NCI-H2107 treated with DMSO at 0.1 percent for 48 hours (cell line): ENCODE results near the gene LAMB4.

Experiments used
- DNase-seq: peaks from one replicate; lab custom pipeline; 2025; ENCODE audit not compliant: unreplicated experiment; lab: John Stamatoyannopoulos, UW

Gene LAMB4, protein sequence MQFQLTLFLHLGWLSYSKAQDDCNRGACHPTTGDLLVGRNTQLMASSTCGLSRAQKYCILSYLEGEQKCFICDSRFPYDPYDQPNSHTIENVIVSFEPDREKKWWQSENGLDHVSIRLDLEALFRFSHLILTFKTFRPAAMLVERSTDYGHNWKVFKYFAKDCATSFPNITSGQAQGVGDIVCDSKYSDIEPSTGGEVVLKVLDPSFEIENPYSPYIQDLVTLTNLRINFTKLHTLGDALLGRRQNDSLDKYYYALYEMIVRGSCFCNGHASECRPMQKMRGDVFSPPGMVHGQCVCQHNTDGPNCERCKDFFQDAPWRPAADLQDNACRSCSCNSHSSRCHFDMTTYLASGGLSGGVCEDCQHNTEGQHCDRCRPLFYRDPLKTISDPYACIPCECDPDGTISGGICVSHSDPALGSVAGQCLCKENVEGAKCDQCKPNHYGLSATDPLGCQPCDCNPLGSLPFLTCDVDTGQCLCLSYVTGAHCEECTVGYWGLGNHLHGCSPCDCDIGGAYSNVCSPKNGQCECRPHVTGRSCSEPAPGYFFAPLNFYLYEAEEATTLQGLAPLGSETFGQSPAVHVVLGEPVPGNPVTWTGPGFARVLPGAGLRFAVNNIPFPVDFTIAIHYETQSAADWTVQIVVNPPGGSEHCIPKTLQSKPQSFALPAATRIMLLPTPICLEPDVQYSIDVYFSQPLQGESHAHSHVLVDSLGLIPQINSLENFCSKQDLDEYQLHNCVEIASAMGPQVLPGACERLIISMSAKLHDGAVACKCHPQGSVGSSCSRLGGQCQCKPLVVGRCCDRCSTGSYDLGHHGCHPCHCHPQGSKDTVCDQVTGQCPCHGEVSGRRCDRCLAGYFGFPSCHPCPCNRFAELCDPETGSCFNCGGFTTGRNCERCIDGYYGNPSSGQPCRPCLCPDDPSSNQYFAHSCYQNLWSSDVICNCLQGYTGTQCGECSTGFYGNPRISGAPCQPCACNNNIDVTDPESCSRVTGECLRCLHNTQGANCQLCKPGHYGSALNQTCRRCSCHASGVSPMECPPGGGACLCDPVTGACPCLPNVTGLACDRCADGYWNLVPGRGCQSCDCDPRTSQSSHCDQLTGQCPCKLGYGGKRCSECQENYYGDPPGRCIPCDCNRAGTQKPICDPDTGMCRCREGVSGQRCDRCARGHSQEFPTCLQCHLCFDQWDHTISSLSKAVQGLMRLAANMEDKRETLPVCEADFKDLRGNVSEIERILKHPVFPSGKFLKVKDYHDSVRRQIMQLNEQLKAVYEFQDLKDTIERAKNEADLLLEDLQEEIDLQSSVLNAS (N-terminal part only)

DNA sequence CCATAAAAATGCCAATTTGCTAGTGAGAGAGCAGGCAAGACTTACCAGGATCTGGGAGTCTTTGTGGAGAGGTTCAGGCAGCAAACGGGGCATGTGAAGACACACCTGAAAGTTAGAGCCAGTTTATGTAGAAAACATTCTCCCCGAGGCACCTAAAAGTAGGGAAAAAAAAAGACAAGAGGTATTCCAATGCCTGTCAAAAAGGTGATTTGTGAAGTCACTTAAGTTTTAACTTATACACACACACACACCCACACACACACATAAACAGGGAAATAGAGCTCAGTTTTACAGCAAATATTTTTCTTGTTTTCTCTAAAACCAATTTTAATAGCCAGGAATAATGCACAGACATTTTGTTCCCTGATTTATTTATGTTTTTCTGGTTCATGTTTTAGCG, at the start of gene LAMB4:
Gene LAMB4 (minus strand): TSS at position 101 of the 400 bp plus-strand sequence. CDS start 7,197 bp downstream, outside the sequence.
- no peak for DNase-seq

DNA sequence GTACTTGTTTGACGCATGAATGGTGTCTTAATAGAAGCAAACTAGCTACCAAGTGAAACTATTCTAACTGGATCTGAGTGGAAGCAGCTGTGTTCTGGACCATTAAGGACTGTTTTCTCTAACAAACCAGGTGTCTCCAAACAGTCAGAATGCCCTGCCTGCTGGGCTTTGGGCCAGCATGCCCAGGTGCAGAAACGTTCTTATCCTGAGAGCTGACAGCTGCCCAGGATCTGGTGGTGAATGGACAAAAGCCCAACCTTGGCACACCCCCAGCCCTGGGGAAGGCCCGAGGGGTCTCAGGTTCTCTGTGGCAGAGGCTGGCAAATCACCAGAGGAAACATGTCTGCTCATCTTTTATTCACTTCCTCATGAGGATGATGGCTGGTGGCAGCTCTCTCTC, 48.2 kb upstream of the LAMB4 start:
- peak; percentile 99 for DNase-seq

DNA sequence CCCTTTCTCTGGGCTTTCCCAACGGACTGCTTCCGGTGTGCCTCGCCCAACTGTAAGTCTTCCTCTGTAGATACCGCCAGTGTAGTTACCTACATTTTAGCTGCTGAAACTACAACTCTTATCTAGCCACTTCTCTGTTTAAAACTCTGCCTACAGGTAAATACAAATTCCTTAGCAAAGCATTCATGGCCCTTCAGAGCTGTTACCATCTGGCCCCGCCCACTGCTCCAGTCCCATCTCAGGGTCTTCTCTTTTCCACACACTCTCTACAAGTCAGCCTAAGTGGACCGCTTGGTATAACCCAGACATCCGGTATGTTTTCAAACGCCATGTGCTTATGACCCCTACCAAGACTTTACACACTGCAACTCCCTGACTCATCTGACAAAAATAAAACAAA, 41.0 kb upstream of the LAMB4 start:
- no peak for DNase-seq

DNA sequence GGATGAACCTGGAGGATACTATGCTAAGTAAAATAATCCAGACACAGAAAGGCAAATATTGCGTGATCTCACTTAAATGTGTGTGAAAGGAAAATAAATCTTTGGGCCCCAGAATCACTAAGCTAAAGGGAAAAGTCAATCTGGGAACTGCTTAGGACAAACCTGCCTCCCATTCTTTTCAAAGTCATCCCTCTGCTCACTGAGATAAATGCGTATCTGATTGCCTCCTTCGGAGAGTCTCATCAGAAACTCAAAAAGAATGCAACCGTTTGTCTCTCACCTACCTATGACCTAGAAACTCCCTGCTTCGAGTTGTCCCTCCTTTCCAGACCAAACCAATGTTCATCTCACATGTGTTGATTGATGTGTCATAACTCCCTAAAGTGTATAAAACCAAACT, 40.1 kb upstream of the LAMB4 start:
- DNase-seq: no peak

DNA sequence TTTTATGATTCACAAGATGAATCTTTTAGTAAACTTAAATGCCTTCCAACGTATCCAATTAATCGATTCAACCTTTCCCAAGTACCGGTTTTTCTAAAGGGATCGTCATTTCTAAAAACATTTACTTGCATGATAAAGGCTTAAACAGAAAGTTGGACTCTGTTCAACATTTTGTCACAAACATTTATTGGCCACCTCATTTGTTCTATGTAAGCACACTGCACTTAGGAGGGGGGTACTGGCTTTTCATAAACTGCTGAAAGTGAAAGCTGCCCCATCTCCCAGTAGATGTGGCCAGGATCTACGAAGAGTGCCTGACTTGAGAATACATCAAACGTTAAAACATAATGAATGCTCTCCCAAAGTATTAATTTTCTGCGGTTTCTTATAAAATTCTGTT, 37.3 kb upstream of the LAMB4 start:
- DNase-seq: peak; percentile 53

DNA sequence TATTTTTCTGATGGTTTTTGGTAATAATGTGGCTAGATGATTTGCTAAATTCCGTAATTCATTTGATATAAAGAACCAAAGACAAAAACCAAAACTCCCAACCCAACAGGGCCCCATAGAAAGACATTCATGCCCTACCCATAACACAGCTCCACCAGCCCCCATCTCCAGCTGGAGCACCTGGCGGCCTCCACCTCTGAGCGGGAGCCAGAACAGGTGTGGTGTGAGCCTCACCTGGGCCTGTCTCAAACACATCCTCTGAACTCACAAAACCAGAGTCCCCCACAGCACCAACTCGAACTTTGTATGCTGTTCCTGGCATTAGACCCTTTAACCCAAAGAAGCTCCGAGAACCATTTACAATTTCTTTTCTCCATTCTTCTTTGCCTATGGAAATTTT, 36.5 kb upstream of the LAMB4 start:
- no peak for DNase-seq

DNA sequence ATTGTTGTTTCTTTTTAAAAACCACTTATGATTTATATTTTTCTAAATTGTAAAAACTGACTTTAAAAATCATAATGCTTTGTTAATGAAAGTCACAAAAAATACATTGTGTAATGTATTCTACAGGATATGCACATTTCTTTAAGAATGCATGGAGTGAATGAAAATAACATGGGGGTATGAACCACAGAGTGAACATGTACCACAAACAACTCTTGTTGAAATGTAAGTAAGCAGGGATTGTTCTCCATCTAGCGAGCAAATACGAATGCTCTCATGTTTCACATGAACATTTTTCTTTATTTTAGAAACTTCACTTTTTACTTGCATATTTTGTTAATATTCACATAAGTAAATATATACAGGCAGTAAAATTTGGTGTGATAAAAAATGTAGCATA, 35.6 kb upstream of the LAMB4 start:
- DNase-seq: peak; percentile 8

DNA sequence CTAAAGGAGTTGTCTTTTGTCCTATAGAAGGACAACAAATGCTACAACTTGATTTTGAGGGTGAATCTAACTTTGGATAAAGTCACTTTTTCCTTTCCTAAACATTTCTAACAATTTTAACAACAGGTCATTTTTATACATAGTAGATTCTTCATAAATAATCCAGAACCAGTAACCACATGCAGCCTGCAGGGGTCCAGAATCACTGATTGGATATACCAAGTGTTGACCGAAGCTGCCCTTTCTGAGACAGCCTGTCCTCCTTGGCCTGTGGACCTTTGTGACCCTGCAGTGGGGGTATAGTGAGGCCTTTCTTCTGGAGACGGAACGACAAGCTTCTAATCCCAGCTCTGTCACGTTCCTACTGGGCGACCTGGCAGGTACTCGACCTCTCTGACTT, 34.8 kb upstream of the LAMB4 start:
- no peak for DNase-seq

DNA sequence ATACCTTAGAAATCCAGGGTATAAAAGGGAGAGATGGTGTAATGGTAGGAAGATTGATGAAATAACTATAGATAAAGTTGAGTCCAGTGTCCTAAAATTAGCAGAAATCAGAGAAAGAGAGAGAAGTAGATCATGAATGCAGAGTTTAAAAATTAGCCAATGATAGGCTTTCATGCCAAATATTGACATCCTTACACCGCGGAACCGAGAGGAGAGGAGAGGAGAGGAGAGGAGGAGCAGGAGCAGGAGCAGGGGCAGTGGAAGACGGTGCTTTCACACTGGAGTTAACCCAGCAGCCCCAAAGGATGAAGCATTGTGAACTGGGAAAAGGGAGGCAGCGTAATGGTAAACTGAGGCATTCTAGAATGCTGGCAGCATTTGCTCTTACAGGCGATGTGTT, 34.2 kb upstream of the LAMB4 start:
- DNase-seq: no peak

DNA sequence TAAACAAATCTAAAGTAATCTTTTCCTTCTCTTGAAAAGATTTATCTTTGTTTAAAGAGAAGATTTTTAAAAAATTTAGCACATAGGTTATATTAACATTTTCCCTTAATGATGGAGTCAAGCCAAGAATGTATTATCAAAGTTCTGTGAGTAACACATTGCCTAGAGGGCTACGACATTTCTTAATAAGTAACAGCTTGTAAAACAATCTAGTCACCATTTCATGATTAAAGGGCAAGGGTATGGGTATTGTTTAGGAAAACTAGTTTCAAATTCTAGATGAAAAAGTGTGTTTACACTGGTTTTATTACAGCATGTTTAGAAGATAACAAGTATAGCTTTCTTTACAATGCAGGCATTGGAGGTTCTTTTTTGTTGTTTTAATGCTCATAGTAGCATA, 28.6 kb upstream of the LAMB4 start:
- no peak for DNase-seq

DNA sequence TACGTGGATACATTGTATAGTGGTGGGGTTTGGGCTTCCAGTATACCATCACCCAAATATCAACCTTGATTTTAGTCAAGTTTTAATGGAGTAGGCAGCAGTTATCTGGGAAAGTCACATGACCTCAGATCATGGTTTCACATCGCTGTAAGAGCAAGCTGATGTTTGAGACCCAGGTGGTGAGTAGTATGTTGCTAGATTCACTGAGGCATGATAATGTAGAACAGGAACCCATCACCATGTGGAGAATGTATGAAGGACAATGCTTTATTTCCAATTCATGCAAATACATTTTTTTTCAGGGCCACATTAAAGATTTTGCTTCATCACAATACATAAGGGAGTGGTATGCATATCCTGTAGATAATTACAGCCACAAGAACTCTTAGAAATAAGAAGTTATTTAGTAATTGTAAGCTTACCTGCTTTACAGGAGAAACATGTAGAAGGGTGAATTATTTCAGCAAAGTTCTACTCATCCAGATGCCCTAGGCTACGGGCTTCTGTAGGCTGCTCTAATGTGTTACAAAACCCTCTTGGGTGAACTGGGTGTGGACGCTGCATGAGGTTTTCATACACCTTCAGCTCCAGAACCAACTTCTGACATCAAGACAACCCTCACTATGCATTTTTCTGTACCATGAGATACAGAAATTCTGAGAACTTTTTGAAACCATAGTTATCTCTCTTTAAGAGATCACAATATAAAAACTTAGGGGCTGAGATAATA, 27.6 kb upstream of the LAMB4 start:
- no peak for DNase-seq

DNA sequence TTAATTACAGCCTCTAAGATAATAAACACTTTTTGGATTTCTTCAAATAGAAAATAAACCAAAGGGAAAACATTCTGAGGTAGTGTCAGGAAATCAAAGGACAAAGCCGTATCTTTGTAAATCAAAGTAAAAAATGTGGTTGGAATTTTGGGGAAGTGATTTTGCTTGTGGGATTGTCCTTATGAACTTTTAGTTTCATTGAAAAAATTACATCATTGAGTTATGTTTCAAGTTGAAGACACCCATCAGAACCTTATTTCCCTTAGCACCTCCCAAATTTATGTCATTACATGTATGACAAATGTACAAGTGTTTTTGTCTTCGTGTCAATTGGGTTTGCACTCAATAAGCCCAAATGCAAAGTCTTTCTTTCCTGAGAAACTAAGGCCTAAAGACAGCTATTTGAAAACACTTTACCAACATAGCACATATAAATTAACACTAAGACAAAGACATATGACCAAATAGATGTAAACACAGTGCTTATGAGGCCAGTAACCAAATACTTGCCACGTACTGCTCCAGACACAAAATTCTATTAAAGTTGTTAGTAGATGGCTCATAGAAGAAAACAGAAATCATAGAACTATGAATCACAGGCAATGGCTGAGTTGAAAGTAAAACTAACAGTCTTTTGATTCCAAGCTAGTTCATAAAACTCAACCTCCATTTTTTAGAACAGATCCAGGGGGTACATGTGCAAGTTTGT, 26.9 kb upstream of the LAMB4 start:
- DNase-seq: no peak

DNA sequence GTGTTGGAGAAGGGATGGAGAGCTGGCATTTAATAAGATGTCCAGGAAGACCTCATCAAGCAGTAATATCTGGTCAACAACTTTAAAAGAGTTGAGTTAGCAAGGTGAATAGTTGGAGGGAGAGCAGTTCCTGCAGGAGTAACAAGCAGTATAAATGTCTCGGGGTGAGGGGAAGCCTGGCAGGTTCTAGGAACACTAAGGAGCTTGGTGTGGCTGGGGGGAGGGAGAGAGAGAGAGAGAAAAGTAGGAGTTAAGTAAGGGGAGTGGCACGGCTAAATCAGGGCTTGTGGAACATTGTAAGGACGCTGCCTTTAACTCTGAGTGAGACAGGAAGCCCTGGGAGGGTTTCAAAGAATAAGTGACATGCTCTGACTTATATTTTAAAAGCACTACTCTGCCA, 22.0 kb upstream of the LAMB4 start:
- DNase-seq: no peak

DNA sequence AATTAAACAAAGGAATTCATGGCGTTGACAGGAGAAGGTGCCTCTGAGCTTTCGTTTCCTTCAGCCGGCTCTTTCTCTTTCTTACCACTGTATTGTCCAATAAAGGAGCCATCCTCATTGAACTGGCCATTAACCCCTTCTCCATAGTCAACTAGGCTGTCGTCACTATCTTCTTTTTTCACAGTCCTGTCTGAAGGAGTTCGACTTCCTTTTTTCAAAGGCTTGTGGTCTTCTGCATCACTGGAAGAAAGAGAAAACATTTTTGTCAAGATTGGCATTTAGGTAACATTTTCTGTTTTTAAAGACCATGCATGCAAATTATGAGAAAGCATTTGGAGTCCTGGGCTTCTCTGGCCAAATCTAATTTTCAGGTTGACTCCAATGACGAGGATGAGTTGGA, 19.7 kb upstream of the LAMB4 start:
- no peak for DNase-seq

DNA sequence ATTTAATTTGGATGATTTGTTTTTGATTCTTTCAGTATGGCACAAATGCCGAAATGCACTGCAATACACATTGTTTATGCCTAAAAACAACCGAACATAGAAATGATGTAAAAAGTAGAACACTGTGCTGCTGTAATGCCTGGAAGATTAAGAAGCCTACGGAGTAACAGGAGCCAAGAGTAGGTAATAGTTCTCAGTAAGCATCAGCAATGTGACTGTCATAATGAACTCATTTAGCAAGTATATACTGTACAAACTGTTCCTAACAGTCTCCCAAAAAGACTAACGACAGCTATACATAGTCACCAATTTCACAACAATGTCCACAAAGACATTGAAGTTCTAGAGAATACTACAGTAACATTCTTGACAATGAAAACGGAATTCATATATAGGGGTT, 19.0 kb upstream of the LAMB4 start:
- no peak for DNase-seq

DNA sequence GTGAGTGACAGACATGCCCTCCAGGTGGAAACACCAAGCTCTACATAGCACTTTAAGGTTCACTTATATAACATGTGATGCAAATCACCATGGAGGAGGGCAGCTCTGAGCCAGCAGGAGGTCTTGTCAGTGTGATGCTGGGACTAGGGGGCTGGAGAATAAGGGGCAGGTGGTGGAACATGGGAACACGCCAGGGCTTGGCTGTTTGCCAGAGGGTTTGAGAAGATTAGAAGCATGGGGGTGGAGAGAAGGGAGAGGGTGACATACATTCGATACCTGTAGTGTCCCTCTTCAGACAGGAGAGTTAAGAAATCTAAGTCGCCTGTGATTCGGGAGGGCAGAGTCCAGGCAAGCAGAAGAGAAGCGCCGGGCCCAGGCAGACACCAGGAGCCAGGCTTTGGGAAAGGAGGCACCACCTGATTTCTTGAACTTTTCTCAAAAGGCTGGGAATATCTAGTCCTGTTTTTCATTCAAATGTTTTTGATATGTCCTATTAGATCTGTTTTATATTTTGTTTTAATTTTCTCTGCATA, 16.9 kb upstream of the LAMB4 start:
- peak; percentile 96 for DNase-seq

DNA sequence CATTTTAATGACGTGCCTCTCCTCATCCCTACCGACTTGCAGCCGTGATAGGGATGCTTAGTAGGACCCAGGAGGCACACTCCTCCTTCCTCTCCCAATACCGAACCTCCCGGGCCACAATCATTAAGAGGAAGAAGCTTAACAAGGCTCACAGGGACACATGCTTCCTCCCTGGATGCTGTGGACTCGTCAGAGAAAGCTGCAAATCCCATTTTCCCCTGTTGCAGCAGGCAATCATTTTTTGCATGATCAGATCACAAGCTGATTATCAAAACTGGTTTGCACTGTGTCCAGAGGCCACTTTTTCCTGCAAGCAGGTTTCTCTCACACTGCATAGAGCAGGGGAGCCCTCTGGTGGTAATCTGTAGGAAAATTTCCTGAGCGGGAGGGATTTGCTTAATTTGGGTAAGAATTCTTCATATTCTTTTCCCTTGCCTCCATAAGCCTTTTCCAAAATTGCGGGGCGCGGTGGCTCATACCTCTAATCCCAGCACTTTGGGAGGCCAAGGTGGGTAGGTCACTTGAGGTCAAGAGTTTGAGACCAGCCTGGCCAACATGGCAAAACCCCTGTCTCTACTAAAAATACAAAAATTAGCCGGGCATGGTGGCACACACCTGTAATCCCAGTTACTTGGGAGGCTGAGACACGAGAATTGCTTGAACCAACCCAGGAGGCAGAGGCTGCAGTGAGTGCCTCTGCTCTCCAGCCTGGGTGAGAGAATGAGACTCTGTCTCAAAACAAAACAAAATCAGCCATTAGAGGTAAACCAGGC, 16.1 kb upstream of the LAMB4 start:
- peak; percentile 46 for DNase-seq

DNA sequence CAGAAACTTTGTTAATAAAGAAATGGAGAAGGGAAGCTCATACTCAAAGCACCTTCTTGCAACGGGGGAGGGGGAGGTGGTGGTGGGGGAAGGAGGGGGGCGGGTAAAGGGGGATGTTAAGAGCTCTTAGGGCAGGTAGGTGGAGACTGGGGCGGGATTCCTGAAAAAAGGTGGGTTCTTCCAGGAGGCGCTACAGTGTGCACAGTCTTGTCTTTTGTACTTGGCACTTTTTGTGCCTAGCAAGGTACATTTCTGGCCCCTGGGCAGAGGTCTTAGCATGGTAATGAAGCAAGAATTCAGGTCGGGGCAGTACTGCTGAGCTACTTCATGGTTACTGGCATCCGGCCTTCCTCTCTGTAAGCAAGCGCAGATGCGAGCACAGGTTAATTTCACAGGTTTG, 15.2 kb upstream of the LAMB4 start:
- no peak for DNase-seq

DNA sequence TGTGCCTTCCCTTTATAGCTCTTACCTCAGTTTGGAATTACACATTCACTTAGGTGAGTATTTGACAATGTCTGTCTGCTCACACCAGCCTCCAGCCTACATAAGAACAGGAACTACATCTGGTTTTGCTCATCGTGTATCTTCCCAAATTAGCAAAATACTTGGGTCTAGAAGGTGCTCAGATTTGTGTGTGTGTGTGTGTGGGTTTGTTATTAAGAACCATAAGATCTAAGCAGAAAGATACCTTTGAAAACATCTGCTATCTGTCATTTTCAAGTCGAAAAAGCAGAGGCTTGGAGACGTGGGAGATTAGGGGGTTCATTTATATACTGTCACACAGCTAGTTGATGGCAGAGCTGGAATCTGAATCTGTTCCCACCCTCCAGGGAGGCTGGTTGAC, 14.8 kb upstream of the LAMB4 start:
- no peak for DNase-seq
